Thoracic aorta (tissue), 2 donors: ENCODE data around the gene TGFBR1. TPM values are rescaled to one million over a fixed set of nuclear protein-coding genes. Genes with fewer than 3 reads are reported as not detected.
A peak's percentile ranks its signal among the peaks of the same experiment; 100 is the strongest.
"Not testable (repeated sequence)": the region's sequence is repeated elsewhere in the genome, so short reads cannot be mapped to it uniquely, and the experiment has no call there.

Experiments used
- ATAC-seq: fragments of 150-250 bp; one replicate; pipeline ENCODE4 v1.8.0; 2017; ENCODE audit warnings: low read depth; ENCODE audit not compliant: insufficient number of reproducible peaks, low FRiP score
- DNase-seq: peaks from one replicate; pipeline ENCODE4 v3.0.0-alpha.2; 2020; ENCODE audit warnings: low spot score
- H3K27ac ChIP-seq, 2 donors: fragments of 200-600 bp; sonication (generic); 1 replicate in 1 of 2; 2 replicates in 1 of 2; pipeline ENCODE4 v1.5.1; 2016; ENCODE audit warnings: mild to moderate bottlenecking in 2 of 2, moderate library complexity in 2 of 2
- H3K27me3 ChIP-seq: fragments of 200-600 bp; sonication (generic); replicated peaks from 2 replicates; pipeline ENCODE4 v1.6.0; 2016; ENCODE audit warnings: mild to moderate bottlenecking; ENCODE audit not compliant: insufficient read depth
- H3K36me3 ChIP-seq: fragments of 200-600 bp; sonication (generic); one replicate; pipeline ENCODE4 v1.5.1; 2016
- H3K4me1 ChIP-seq, 2 donors: fragments of 200-600 bp; sonication (generic); 1 replicate in 1 of 2; 2 replicates in 1 of 2; pipeline versions ENCODE4 v1.5.1 to v1.6.0; 2016; ENCODE audit warnings: low read depth in 2 of 2, mild to moderate bottlenecking in 1 of 2; ENCODE audit not compliant: control insufficient read depth in 1 of 2
- H3K4me3 ChIP-seq: fragments of 200-600 bp; sonication (generic); 2 replicates; pipeline ENCODE4 v1.5.1; 2016; ENCODE audit warnings: mild to moderate bottlenecking
- H3K9me3 ChIP-seq: fragments of 200-600 bp; sonication (generic); 2 replicates; pipeline ENCODE4 v1.5.1; 2016
- CTCF ChIP-seq: fragments of 200-600 bp; sonication (generic); IDR thresholded peaks from one replicate; pipeline ENCODE4 v1.5.1; 2019; ENCODE audit warnings: antibody characterized with exemption
- total RNA-seq, 2 donors: library from RNA; depleted of rRNA; stranded (reverse); fragments of >200 nt; gene quantifications; one replicate each; pipeline versions ENCODE4 v1.1.0 to v1.2.3, GENCODE V29; 2016

Gene TGFBR1
- total RNA-seq, 2 donors from 2014 or later = 76.8 to 87.2 TPM

DNA sequence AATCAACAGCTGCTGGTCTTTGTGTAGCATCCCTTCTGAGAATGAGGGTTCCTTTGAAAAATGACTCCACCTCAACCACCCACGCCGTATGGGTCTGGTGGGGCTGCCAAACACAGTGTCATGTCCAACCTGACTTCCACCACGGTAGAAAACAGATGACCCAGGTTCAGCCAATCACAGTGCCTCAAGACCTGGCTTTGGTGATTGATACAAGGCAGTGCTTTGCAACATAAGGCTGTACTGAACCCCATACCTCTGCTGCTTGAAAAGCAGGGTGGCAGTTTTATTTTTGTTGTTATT lies 11.5 kb upstream of the TGFBR1 start:
- H3K27me3 ChIP-seq = no peaks in the 10 kb centered on the region
- H3K4me3 ChIP-seq = no peak overlapping the region
- ATAC-seq (no peak), DNase-seq (no peak)
- H3K4me1 ChIP-seq = no peaks in the 10 kb centered on the region
- H3K9me3 ChIP-seq = no peaks in the 10 kb centered on the region
- TF ChIP-seq CTCF = no peak
- H3K27ac ChIP-seq = no peak overlapping the region
- no peaks in the 10 kb centered on the region for H3K36me3 ChIP-seq

- no peak for TF ChIP-seq CTCF
- H3K27ac ChIP-seq = no peak overlapping the region
- H3K4me1 ChIP-seq = no peaks in the 10 kb centered on the region
- H3K9me3 ChIP-seq = no peaks in the 10 kb centered on the region
- DNase-seq (no peak), ATAC-seq (no peak)
- no peaks in the 10 kb centered on the region for H3K36me3 ChIP-seq
- H3K27me3 ChIP-seq = no peaks in the 10 kb centered on the region
- H3K4me3 ChIP-seq = no peak overlapping the region
Observed at GRCh38 chr9:99095565-99095964, 9.3 kb upstream of the TGFBR1 start.

- DNase-seq = no peak
- Histone ChIP-seq H3K27me3 (no peaks in the 10 kb centered on the region), H3K4me3 (no peak overlapping the region), H3K9me3 (no peaks in the 10 kb centered on the region), H3K36me3 (no peaks in the 10 kb centered on the region), H3K4me1 (no peaks in the 10 kb centered on the region), H3K27ac (no peak overlapping the region)
- no peak for TF ChIP-seq CTCF
- no peak for ATAC-seq
Observed at GRCh38 chr9:99096409-99096808, 8.5 kb upstream of the TGFBR1 start.

DNA sequence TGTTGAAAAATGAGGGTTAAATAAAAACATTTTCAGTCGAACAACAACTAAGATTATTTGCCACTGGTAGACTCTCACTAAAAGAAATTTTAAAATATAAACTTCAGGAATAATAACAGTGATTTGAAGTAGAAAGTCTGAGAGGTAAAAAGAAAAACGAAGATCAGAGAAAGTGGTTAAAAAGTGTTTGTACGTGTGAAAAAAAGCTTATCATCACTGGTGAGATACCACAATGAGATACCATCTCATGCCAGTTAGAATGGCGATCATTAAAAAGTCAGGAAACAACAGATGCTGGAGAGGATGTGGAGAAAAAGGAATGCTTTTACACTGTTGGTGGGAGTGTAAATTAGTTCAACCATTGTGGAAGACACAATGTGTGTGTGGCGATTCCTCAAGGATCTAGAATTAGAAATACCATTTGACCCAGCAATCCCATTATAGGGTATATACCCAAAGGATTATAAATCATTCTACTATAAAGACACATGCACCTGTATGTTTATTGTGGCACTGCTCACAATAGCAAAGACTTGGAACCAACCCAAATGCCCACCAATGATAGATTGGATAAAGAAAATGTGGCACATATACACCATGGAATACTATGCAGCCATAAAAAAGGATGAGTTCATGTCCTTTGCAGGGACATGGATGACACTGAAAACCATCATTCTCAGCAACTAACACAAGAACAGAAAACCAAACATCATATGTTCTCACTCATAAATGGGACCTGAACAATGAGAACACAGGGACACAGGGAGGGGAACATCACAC lies 4.9 kb upstream of the TGFBR1 start:
- not testable (repeated sequence) for H3K27ac ChIP-seq, H3K36me3 ChIP-seq, H3K27me3 ChIP-seq, ATAC-seq, H3K4me3 ChIP-seq, H3K9me3 ChIP-seq, DNase-seq
- peaks cover 5 to 25% of the 10 kb centered on the region in 2 donors for H3K4me1 ChIP-seq

GRCh38 chr9:99101271-99101670 lies 3.6 kb upstream of the TGFBR1 start:
- Histone ChIP-seq H3K9me3 (no peaks in the 10 kb centered on the region), H3K36me3 (no peaks in the 10 kb centered on the region), H3K27me3 (no peaks in the 10 kb centered on the region), H3K27ac (no peak overlapping the region), H3K4me1 (peaks cover 5 to 26% of the 10 kb centered on the region in 2 donors), H3K4me3 (no peak overlapping the region)
- ATAC-seq (no peak), DNase-seq (no peak)
- TF ChIP-seq CTCF = no peak

DNA sequence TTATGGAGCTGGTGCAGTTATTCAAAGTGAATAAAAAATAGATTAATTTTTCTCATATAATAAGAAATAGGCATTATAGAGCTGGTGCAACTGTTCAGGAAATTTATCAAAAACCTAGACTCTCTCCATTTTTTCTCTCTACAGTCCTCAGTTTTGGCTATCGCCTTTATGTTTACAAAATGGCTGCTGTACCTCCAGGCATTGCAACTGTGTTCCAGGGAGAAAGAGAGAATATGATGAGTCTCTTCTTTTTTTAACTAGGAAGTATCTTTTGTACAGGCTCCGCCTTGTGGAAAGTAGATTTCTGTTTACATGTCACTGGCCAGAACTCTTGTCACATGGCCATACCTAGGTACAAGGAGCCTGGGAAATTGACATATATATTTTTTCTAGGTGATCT lies 3.1 kb upstream of the TGFBR1 start:
- DNase-seq (no peak), ATAC-seq (no peak)
- TF ChIP-seq CTCF = no peak
- Histone ChIP-seq H3K9me3 (no peaks in the 10 kb centered on the region), H3K4me3 (no peak overlapping the region), H3K27ac (peak overlapping the region; percentile 94 to 95), H3K4me1 (peaks cover 5 to 31% of the 10 kb centered on the region in 2 donors), H3K36me3 (no peaks in the 10 kb centered on the region), H3K27me3 (no peaks in the 10 kb centered on the region)
